Aorta (tissue), 5 donors: Measurements from ENCODE around the gene CFAP45. TPM values are rescaled to one million over a fixed set of nuclear protein-coding genes. Genes with fewer than 3 reads are reported as not detected.

Experiments used
- ATAC-seq: fragments of 200-7000 bp; cut with Tn5 transposase; one replicate; pipeline ENCODE4 v1.9.1; 2022; ENCODE audit warnings: moderate library complexity; ENCODE audit not compliant: low FRiP score
- DNase-seq, 2 donors: peaks; one replicate each; pipeline ENCODE4 v3.0.0-alpha.2; 2020
- H3K27ac ChIP-seq, 2 donors: one replicate each; pipeline ENCODE4 v1.5.1; 2013; ENCODE audit warnings: low read length in 2 of 2, mild to moderate bottlenecking in 2 of 2, moderate library complexity in 2 of 2, control low read depth in 1 of 2, inconsistent platforms in 1 of 2, low read depth in 1 of 2
- H3K27me3 ChIP-seq, 2 donors: one replicate each; pipeline ENCODE4 v1.6.1; 2013; ENCODE audit warnings: control low read depth in 1 of 2, low read length in 1 of 2, mild to moderate bottlenecking in 1 of 2, moderate library complexity in 1 of 2; ENCODE audit not compliant: insufficient read depth in 2 of 2, control insufficient read depth in 1 of 2
- H3K36me3 ChIP-seq, 2 donors: one replicate each; pipeline ENCODE4 v1.6.1; 2013; ENCODE audit warnings: control low read depth in 1 of 2, low read length in 1 of 2, mild to moderate bottlenecking in 1 of 2; ENCODE audit not compliant: insufficient read depth in 2 of 2, control insufficient read depth in 1 of 2
- H3K4me1 ChIP-seq, 2 donors: one replicate each; pipeline ENCODE4 v1.6.1; 2013; ENCODE audit warnings: low read length in 2 of 2, control low read depth in 1 of 2, mild to moderate bottlenecking in 1 of 2, moderate library complexity in 1 of 2; ENCODE audit not compliant: insufficient read depth in 2 of 2, control insufficient read depth in 1 of 2
- H3K4me3 ChIP-seq, 2 donors: one replicate each; pipeline ENCODE4 v1.5.1; 2013; ENCODE audit warnings: low read length in 2 of 2, control low read depth in 1 of 2, mild to moderate bottlenecking in 1 of 2
- H3K9me3 ChIP-seq: one replicate; pipeline ENCODE4 v1.6.1; 2013; ENCODE audit warnings: mild to moderate bottlenecking, low read length; ENCODE audit not compliant: control insufficient read depth
- WGBS, 2 donors: extraction: QIAGEN DNeasy Blood & Tissue Kit; methylation state at CpG; one replicate each; pipeline ENCODE4 v1.1.7; 2013; 5-methylcytosine and 5-hydroxymethylcytosine counted together
- intact Hi-C, 2 donors: fragments of 100-400 bp; cut with DNase I; formaldehyde crosslinking; loops; one replicate each; pipeline versions ENCODE4 v1.14.2 to v1.15.0; 2022
- polyA plus RNA-seq, 2 donors: library from polyadenylated mRNA; stranded (reverse); fragments of 200-250 nt; gene quantifications; one replicate each; pipeline ENCODE4 v1.2.3, GENCODE V29; 2013
- total RNA-seq, 2 donors: library from RNA; stranded (reverse); fragmentation: NEBNext Ultra II Directional; extraction: Animal tissue kit (Norgen Biotek cat#: 25700); gene quantifications; one replicate each; pipeline ENCODE4 v1.2.1, GENCODE V29; 2021
- donor health status: healthy with polysubstance abuse.
- donor health status: Bipolar disorder and iron deficiency.
- donor health status: DM: no; HTN: no; CAD: no.
- donor health status: DM: no; HTN: no; CAD: no.
- donor health status: DM: yes; HTN: yes; CAD: no.

Gene CFAP45
- total and polyA plus RNA-seq, 4 donors, result 2.5 to 2.7 (median 2.7) TPM; not detected in 1

GRCh38 chr1:159864262-159864661 lies 35.7 kb downstream of the CFAP45 start:
- H3K9me3 ChIP-seq, result no peaks in the 10 kb centered on the region
- WGBS, 2 donors, result 87 to 90% methylated on average over 2 of the region's 2 CpGs
- H3K27me3 ChIP-seq, result no peaks in the 10 kb centered on the region
- H3K4me3 ChIP-seq, result no peak overlapping the region
- DNase-seq (no peak), ATAC-seq (no peak)
- H3K36me3 ChIP-seq, result no peaks in the 10 kb centered on the region
- intact Hi-C loops, result no loop called here
- H3K4me1 ChIP-seq, result no peaks in the 10 kb centered on the region
- no peak overlapping the region for H3K27ac ChIP-seq

GRCh38 chr1:159862557-159862956 lies 37.4 kb downstream of the CFAP45 start, which contains the start of gene VSIG8:
Gene VSIG8, minus strand, starts transcription at chr1:159862657. Its CDS starts 136 bp downstream, at chr1:159862521.
- no peak for DNase-seq
- no peaks in the 10 kb centered on the region for H3K9me3 ChIP-seq
- WGBS, 2 donors, result 67 to 77% methylated on average over 3 to 4 of the region's 4 CpGs
- ATAC-seq, result no peak
- H3K4me3 ChIP-seq, result no peak within 1 kb of the TSS
- intact Hi-C loops, result no loop called here
- H3K4me1 ChIP-seq, result no peaks in the 10 kb centered on the region
- no peaks in the 10 kb centered on the region for H3K36me3 ChIP-seq
- no peaks in the 10 kb centered on the region for H3K27me3 ChIP-seq
- no peak within 1 kb of the TSS for H3K27ac ChIP-seq

GRCh38 chr1:159862031-159862430 lies 37.9 kb downstream of the CFAP45 start:
- no peaks in the 10 kb centered on the region for H3K9me3 ChIP-seq
- no peaks in the 10 kb centered on the region for H3K36me3 ChIP-seq
- no peak for ATAC-seq
- intact Hi-C loops, result no loop called here
- H3K27ac ChIP-seq, result no peak overlapping the region
- H3K4me3 ChIP-seq, result no peak overlapping the region
- no peaks in the 10 kb centered on the region for H3K27me3 ChIP-seq
- DNase-seq, result no peak
- H3K4me1 ChIP-seq, result no peaks in the 10 kb centered on the region
- WGBS, 2 donors, result 78 to 80% methylated on average over 5 of the region's 5 CpGs

- H3K27ac ChIP-seq, result no peak overlapping the region
- ATAC-seq (no peak), DNase-seq (no peak)
- no peaks in the 10 kb centered on the region for H3K36me3 ChIP-seq
- H3K27me3 ChIP-seq, result no peaks in the 10 kb centered on the region
- no peak overlapping the region for H3K4me3 ChIP-seq
- no peaks in the 10 kb centered on the region for H3K4me1 ChIP-seq
- intact Hi-C loops, result no loop called here
- WGBS, 2 donors, result 72 to 81% methylated on average over 8 of the region's 8 CpGs
- H3K9me3 ChIP-seq, result no peaks in the 10 kb centered on the region
Observed at GRCh38 chr1:159861218-159861617, 38.7 kb downstream of the CFAP45 start.

- ATAC-seq (no peak), DNase-seq (no peak)
- Histone ChIP-seq H3K27ac (no peak overlapping the region), H3K27me3 (no peaks in the 10 kb centered on the region), H3K9me3 (no peaks in the 10 kb centered on the region), H3K4me1 (no peaks in the 10 kb centered on the region), H3K4me3 (no peak overlapping the region), H3K36me3 (no peaks in the 10 kb centered on the region)
- intact Hi-C loops, result no loop called here
- 48 to 51% methylated on average over 3 of the region's 3 CpGs for WGBS, 2 donors
Observed at GRCh38 chr1:159860456-159860855, 39.5 kb downstream of the CFAP45 start.

- ATAC-seq (no peak), DNase-seq (no peak)
- H3K27ac ChIP-seq, result no peak overlapping the region
- H3K27me3 ChIP-seq, result no peaks in the 10 kb centered on the region
- no peaks in the 10 kb centered on the region for H3K36me3 ChIP-seq
- H3K9me3 ChIP-seq, result no peaks in the 10 kb centered on the region
- 76 to 81% methylated on average over 7 of the region's 7 CpGs for WGBS, 2 donors
- no peak overlapping the region for H3K4me3 ChIP-seq
- H3K4me1 ChIP-seq, result no peaks in the 10 kb centered on the region
- intact Hi-C loops, result loop anchor here in 1 of 2 donors (5.0 kb wide), 1 partner anchor 63 kb away; no protein-coding TSS in a partner anchor
Observed at GRCh38 chr1:159859767-159860322, 40.1 kb downstream of the CFAP45 start.

- intact Hi-C loops, result loop anchor here in 1 of 2 donors (5.0 kb wide), 1 partner anchor 61 kb away; no protein-coding TSS in a partner anchor
- H3K27me3 ChIP-seq, result no peaks in the 10 kb centered on the region
- WGBS, 2 donors, result 88 to 92% methylated on average over 6 of the region's 6 CpGs
- no peak overlapping the region for H3K27ac ChIP-seq
- ATAC-seq (no peak), DNase-seq (no peak)
- no peaks in the 10 kb centered on the region for H3K4me1 ChIP-seq
- no peaks in the 10 kb centered on the region for H3K36me3 ChIP-seq
- no peaks in the 10 kb centered on the region for H3K9me3 ChIP-seq
- H3K4me3 ChIP-seq, result no peak overlapping the region
Observed at GRCh38 chr1:159857889-159858288, 42.1 kb downstream of the CFAP45 start.

- ATAC-seq (no peak), DNase-seq (no peak)
- H3K4me1 ChIP-seq, result no peaks in the 10 kb centered on the region
- no peak overlapping the region for H3K27ac ChIP-seq
- H3K9me3 ChIP-seq, result no peaks in the 10 kb centered on the region
- H3K4me3 ChIP-seq, result no peak overlapping the region
- WGBS, 2 donors, result 86 to 98% methylated on average over 1 of the region's 1 CpG
- intact Hi-C loops, result loop anchor here in 1 of 2 donors (5.0 kb wide), 1 partner anchor 59 kb away; no protein-coding TSS in a partner anchor
- H3K27me3 ChIP-seq, result no peaks in the 10 kb centered on the region
- H3K36me3 ChIP-seq, result no peaks in the 10 kb centered on the region
Observed at GRCh38 chr1:159856576-159856975, 43.4 kb downstream of the CFAP45 start.

GRCh38 chr1:159855709-159856108 lies 44.3 kb downstream of the CFAP45 start:
- no peak overlapping the region for H3K27ac ChIP-seq
- no peaks in the 10 kb centered on the region for H3K27me3 ChIP-seq
- WGBS, 2 donors, result 74 to 79% methylated on average over 34 of the region's 34 CpGs
- DNase-seq, result no peak
- H3K4me1 ChIP-seq, result no peaks in the 10 kb centered on the region
- no peaks in the 10 kb centered on the region for H3K36me3 ChIP-seq
- no peaks in the 10 kb centered on the region for H3K9me3 ChIP-seq
- intact Hi-C loops, result loop anchor here in 1 of 2 donors (2.0 to 5.0 kb wide), 3 partner anchors 35 to 69 kb away; partner anchors contain the start of gene TAGLN2
- H3K4me3 ChIP-seq, result no peak overlapping the region
- no peak for ATAC-seq
